ENCODE measurements around the gene MKS1.

MKS1 gene

GRCh38 chr17:58172369-58173071 is 46.5 kb downstream of the MKS1 start:
- H3K9me3 ChIP-seq (ENCODE audit: low read length): no peaks in the 10 kb centered on the region
- TF ChIP-seq CTCF (IDR thresholded peaks at IDR 0.05; ENCODE audit: low read length): peak; percentile 63
- TF ChIP-seq EZH2 (IDR thresholded peaks at IDR 0.05; ENCODE audit: borderline replicate concordance, low read length): no peak
- no peaks in the 10 kb centered on the region for H3K9me2 ChIP-seq (ENCODE audit: low read depth, low read length)

GRCh38 chr17:58170622-58171021 is 48.4 kb downstream of the MKS1 start:
- H2AFZ ChIP-seq (ENCODE audit: low read length): no peak overlapping the region
- no peaks in the 10 kb centered on the region for H3K36me3 ChIP-seq (ENCODE audit: insufficient read depth, low read length)
- no peaks in the 10 kb centered on the region for H3K4me1 ChIP-seq (ENCODE audit: insufficient read depth, low read length, severe bottlenecking)
- no peak overlapping the region for H3K9ac ChIP-seq (ENCODE audit: low read length)
- H3K9me3 ChIP-seq (ENCODE audit: low read length): no peaks in the 10 kb centered on the region
- H4K20me1 ChIP-seq (ENCODE audit: insufficient read depth, low read length): no peaks in the 10 kb centered on the region
- no peak overlapping the region for H3K4me3 ChIP-seq (ENCODE audit: low read depth, low read length, poor library complexity, severe bottlenecking)
- H3K4me2 ChIP-seq (ENCODE audit: low read length): no peak overlapping the region
- no peaks in the 10 kb centered on the region for H3F3A ChIP-seq (ENCODE audit: insufficient read depth, low read length)
- no peak overlapping the region for H3K27ac ChIP-seq (ENCODE audit: low read depth, low read length, poor library complexity, severe bottlenecking)
- no peaks in the 10 kb centered on the region for H3K27me3 ChIP-seq (ENCODE audit: insufficient read depth, low read length)
- no peaks in the 10 kb centered on the region for H3K9me2 ChIP-seq (ENCODE audit: low read depth, low read length)
- H3K79me2 ChIP-seq (ENCODE audit: insufficient read depth, low read length): no peaks in the 10 kb centered on the region
- TF ChIP-seq CTCF (IDR thresholded peaks at IDR 0.05; ENCODE audit: low read length): no peak
- no peak for TF ChIP-seq EZH2 (IDR thresholded peaks at IDR 0.05; ENCODE audit: borderline replicate concordance, low read length)

More at GRCh38 chr17:58172369-58173071, 46.5 kb downstream of the MKS1 start:
- Histone ChIP-seq H3K27me3 (ENCODE audit: insufficient read depth, low read length) (no peaks in the 10 kb centered on the region), H3K36me3 (ENCODE audit: insufficient read depth, low read length) (no peaks in the 10 kb centered on the region), H3K27ac (ENCODE audit: low read depth, low read length, poor library complexity, severe bottlenecking) (no peak overlapping the region), H3K4me1 (ENCODE audit: insufficient read depth, low read length, severe bottlenecking) (no peaks in the 10 kb centered on the region), H4K20me1 (ENCODE audit: insufficient read depth, low read length) (no peaks in the 10 kb centered on the region), H3F3A (ENCODE audit: insufficient read depth, low read length) (no peaks in the 10 kb centered on the region), H3K9ac (ENCODE audit: low read length) (no peak overlapping the region), H2AFZ (ENCODE audit: low read length) (no peak overlapping the region), H3K79me2 (ENCODE audit: insufficient read depth, low read length) (no peaks in the 10 kb centered on the region), H3K4me3 (ENCODE audit: low read depth, low read length, poor library complexity, severe bottlenecking) (no peak overlapping the region), H3K4me2 (ENCODE audit: low read length) (no peak overlapping the region)

DNA sequence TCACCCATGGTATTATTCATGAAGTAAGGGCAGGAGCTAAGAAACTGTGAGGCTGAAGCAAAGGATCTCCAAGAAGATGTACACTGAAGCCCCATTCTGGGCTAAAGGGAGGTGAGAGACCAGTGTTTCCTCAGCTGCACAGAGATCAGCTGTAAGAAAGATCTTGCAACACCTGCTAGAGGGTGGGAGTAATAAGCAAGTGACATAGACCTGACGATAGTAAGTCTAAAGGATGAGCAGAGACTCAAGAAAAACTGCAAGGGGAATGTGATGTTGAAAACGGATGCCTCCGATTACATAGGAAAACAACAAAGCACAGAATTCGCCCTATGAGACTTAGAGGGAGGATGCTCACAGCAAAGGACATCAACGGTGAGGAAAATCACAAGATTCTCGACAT is 52.4 kb downstream of the MKS1 start, which contains the start of gene OR4D2:
OR4D2 (plus strand) TSS at position 301 of the 400 bp plus-strand sequence. CDS start 2,674 bp downstream, outside the sequence.
- no peaks in the 10 kb centered on the region for H3K4me1 ChIP-seq (ENCODE audit: insufficient read depth, low read length, severe bottlenecking)
- H3K4me3 ChIP-seq (ENCODE audit: low read depth, low read length, poor library complexity, severe bottlenecking): no peak within 1 kb of the TSS
- H3F3A ChIP-seq (ENCODE audit: insufficient read depth, low read length): no peaks in the 10 kb centered on the region
- H3K9me3 ChIP-seq (ENCODE audit: low read length): no peaks in the 10 kb centered on the region
- H4K20me1 ChIP-seq (ENCODE audit: insufficient read depth, low read length): no peaks in the 10 kb centered on the region
- no peaks in the 10 kb centered on the region for H3K79me2 ChIP-seq (ENCODE audit: insufficient read depth, low read length)
- H3K27ac ChIP-seq (ENCODE audit: low read depth, low read length, poor library complexity, severe bottlenecking): no peak within 1 kb of the TSS
- no peaks in the 10 kb centered on the region for H3K9me2 ChIP-seq (ENCODE audit: low read depth, low read length)
- H3K9ac ChIP-seq (ENCODE audit: low read length): no peak within 1 kb of the TSS
- no peak for TF ChIP-seq CTCF (IDR thresholded peaks at IDR 0.05; ENCODE audit: low read length)
- H3K27me3 ChIP-seq (ENCODE audit: insufficient read depth, low read length): no peaks in the 10 kb centered on the region
- H2AFZ ChIP-seq (ENCODE audit: low read length): no peak within 1 kb of the TSS
- H3K4me2 ChIP-seq (ENCODE audit: low read length): no peak within 1 kb of the TSS
- no peaks in the 10 kb centered on the region for H3K36me3 ChIP-seq (ENCODE audit: insufficient read depth, low read length)
